ENCODE measurements around the gene SARS1.
"Not testable (repeated sequence)": the region's sequence is repeated elsewhere in the genome, so short reads cannot be mapped to it uniquely, and the experiment has no call there.

SARS1 gene

DNA sequence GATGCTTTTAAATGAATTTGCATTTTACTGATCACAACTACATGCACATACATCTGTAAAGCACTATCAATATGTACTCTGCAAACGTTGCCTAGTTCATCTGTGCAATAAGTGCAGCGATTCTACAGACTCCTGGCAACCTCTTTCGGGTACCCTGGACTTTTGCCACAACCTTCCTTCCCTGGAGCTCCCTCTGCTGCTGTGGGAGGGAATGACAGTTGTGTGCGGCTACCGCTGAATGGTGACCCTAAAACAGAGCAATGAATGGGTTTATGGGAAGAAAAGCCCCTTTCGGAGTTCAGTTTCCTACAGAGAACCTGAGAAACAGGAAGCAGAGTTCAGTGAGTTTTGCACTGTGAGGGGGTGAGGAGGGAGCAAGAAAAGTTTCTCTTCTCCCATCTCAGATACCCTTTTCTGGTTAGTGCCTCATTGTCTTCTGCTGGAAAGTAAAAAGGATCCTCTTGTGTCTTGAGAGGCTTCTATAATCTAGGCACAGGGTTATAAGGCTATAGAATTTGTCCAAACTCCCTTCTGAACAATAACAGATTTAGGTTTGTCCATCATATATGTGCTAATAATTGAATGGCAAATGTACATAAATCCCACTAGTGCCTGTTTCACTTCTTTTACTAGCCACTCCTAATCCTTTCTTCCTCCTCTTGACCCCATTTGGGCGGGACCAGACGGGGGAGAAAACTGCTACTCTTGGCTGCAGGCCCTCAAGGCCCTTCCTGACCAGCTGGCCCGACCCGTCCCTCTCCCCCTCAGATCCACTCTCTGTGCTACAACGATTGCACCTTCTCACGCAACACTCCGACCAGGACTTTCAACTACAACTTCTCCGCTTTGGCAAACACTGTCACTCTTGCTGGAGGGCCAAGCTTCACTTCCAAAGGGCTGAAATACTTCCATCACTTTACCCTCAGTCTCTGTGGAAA, 19.8 kb upstream of the SARS1 start:
- DNase-seq: peak; percentile 39

DNA sequence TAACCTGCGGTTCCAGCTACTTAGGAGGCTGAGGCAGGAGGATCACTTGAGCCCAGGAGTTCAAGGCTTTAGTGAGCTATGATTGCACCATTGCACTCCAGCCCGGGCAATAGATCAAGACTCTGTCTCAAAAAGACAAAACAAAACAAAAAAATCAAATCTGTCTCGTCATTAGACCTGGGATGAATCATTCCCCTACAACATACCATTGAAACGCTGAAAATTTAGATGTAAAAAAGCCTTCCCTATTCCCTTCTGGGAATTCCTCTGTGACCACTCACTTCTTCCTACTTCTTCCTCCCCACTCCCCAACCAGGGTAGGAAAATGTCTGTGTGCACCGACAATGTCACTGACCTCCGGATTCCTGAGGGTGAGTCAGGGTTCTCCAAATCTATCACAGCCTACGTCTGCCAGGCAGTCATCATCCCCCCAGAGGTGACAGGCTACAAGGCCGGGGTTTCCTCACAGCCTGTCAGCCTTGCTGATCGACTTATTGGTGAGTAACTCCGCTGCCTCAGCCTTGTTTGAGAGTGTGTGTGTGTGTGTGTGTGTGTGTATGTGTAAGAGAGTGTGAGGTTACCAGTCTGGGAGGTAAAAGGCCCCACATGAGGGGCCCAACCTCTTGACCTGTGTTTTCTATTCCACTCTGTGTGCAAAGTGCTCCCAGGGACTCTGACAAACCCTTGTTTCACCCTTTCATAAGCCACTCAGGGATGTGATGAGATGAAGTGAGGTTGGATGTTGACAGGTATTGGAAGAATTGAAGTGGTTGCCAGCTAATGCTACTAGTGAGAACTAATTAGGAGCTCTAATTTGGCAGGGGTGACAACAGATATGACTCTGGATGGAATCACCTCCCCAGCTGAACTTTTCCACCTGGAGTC, 16.3 kb upstream of the SARS1 start:
- no peak for DNase-seq

DNA sequence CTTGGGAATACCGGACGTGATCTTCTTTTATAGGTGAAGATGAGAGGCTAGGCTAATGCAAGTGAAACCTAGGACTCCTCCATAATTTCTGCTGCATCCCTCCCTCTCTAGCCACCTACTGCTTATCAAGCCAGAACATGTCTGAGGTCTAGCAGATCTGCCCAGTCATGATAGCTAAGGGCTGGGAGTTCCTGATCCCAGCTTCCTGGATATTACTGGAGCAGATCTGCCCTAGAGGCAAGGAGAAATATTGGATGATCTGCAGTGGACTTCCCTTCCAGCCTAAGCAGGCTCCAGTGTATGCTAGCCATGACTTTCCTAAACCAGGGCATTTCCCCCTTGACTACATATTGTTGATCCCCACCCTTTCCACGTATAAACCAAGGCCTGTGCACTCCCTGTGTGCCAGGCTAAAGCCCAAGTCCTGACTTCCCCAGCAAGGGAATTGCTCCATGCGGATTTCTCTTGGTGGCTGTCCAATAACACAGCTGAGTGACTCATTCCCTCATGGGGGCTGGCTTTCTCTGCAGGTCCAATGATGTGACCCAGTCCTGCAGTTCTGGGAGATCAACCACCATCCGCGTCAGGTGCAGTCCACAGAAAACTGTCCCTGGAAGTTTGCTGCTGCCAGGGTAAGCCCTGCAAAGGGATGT, 15.5 kb upstream of the SARS1 start:
- DNase-seq: no peak

DNA sequence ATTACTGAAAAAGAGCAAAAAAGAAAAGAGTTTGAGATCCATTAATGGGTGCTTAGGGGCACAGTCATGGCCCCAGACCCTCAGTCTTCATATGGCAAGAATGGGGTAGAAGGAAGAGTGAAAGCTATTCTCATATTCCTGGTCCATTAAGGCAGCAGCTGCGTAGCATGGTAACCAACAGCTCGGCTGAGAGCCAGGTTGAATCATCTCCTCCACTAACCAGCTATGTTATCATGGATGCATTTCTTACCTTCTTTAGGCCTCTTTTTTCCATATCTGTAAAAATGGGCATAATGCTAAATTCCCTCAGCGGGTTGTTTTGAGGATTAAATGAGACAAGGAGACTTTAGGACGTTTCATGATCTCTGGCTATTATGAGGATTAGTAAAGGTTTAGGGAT, 15.0 kb upstream of the SARS1 start:
- DNase-seq: no peak

DNA sequence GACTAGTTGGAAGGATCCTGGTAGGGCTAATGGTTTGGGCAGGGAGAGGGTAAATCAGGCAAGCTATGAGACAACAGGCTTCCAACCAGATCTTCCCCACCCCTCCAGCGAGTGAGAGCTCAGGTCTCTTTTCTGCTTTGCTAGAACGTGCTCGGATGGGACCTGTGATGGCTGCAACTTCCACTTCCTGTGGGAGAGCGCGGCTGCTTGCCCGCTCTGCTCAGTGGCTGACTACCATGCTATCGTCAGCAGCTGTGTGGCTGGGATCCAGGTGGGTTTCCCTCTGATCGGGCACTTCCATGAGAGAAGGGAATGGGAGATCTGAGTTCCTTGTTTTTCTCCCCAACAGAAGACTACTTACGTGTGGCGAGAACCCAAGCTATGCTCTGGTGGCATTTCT, 14.0 kb upstream of the SARS1 start:
- no peak for DNase-seq

GRCh38 chr1:109201123-109201703, 12.5 kb upstream of the SARS1 start:
- peak; percentile 10 for DNase-seq

DNA sequence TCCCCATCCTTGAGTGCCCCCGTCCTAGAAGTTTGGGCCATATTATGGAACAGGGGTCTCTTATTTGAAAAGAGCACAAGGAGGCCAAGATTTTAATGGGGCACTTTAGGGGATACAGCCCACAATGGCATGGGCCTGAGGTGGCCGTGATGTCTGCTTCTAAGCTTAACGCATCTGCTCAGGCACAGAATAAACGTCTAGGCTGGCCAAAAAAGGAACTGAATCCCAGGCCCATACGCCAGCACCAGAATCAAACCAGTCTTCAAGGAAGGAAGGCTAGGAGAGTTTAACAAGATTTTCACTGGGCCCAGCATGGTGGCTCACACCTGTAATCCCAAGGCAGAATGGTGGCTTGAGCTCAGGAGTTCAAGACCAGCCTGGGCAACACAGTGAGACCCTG, 9.2 kb upstream of the SARS1 start:
- DNase-seq: no peak

- DNase-seq: no peak
Observed at GRCh38 chr1:109206339-109206738, 7.4 kb upstream of the SARS1 start.

- DNase-seq: no peak
Observed at GRCh38 chr1:109207467-109208103, 6.1 kb upstream of the SARS1 start.

- DNase-seq: no peak
Observed at GRCh38 chr1:109208394-109208793, 5.3 kb upstream of the SARS1 start.

GRCh38 chr1:109208836-109209463, 4.8 kb upstream of the SARS1 start:
- DNase-seq: no peak

GRCh38 chr1:109210058-109210457, 3.7 kb upstream of the SARS1 start:
- DNase-seq: no peak

- no peak for DNase-seq
Observed at GRCh38 chr1:109213345-109213823, 334 bp upstream of the SARS1 start.

DNA sequence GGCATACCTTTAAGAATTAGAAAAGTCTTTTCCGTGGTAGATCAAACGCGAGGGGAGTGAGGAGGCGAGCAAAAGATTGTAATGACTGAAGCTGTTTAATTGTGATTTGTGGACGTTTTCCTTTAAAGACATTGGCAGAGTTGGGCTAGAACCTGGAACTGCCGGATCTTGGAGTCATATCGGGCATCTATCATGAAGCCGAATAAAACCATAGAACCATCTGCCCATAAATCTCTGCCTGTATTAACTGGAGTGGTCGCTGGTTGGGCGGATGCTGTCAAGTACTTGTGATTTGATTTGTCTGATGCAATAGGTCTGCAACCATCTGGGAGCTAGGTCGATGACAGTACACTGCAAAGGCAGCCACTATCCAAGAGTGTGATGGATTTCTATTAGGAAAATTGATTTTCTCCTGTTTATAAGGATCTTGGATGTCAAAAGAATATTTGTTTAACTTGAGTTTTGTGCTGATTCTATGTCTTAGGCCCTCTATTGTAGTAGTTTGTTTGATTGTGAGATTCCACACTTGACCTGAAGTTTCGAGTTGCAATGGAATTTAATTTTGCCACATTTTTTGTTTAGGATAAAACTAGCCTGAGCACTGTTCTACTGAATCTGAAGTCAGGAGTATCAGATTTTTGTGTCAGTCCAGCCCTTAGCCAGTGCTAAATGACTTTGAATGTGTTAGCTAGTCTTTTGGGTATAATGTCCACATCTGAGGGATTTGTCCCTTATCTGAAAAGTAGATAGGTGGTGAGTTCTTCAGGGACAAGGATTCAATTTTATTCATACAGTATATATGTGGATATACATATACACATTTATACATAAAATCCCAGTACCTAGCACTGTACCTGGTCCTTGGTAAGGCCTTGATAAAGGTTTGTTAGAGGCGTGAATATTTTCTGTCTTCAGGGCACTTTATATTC, 1.2 kb downstream of the SARS1 start:
- DNase-seq: peak; percentile 6

DNA sequence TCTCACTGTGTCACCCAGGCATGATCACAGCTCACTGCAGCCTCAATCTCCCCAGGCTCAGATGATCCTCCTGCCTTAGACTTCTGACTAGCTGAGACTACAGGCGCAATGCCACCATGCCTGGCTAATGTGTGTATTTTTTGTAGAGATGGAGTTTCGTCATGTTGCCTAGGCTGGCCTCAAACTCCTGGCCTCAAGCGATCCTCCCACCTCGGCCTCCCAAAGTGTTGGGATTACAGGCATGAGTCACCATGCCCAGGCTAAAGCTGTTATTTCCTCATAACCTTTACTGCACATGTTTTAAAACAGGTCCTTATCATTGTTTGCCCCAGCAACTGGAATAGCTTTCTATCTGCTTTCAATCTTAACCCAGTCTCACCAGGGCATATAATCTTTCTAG, 2.9 kb downstream of the SARS1 start:
- no peak for DNase-seq

GRCh38 chr1:109218516-109218915, 4.8 kb downstream of the SARS1 start:
- no peak for DNase-seq

DNA sequence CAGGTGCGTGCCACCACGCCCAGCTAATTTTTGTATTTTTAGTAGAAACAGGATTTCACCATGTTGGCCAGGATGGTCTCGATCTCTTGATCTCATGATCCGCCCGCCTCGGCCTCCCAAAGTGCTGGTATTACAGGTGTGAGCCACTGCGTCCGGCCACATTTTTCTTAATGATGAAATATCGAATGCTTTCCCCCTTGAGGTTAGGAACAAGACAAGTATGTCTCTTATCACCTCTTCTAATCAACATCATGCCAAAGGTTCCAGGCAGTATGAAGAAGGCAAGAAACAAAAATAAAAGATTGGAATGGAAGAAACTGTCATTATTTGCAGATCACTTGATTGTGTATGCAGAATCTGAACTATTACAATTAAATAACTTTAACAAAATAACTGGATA, 7.5 kb downstream of the SARS1 start:
- not testable (repeated sequence) for DNase-seq

- DNase-seq: no peak
Observed at GRCh38 chr1:109225308-109225707, 11.6 kb downstream of the SARS1 start.

DNA sequence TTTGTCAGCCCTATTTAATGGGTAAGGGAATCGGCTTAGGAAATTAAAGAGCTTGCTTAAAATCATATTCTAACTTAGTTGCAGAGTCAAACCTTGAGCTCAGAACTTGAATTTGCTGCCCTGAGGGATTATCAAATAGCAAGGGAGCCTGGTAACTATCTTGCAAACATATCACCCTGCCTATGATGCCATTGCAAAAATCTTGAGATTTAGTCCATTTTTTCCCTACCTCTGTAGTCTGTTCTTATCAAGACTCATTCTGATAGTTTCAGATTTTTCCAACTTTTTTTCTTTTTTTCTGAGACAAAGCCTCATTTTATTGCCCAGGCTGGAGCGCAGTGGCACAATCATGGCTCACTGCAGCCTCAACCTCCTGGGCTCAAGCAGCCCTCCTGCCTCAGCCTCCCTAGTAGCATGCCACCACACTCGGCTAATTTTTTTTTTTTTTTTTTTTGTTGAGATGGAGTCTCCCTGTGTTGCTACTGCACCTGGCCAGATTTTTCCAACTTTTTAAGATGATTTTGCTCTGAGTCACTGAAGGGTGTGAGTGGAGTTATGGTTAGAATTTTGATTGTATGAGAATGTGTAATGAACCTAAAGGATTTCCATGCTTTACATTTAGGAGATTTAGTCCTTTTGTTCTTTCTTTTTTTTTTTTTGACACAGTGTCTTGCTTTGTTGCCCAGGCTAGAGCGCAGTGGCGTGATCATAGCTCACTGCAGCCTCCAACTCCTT, 12.2 kb downstream of the SARS1 start:
- no peak for DNase-seq

DNA sequence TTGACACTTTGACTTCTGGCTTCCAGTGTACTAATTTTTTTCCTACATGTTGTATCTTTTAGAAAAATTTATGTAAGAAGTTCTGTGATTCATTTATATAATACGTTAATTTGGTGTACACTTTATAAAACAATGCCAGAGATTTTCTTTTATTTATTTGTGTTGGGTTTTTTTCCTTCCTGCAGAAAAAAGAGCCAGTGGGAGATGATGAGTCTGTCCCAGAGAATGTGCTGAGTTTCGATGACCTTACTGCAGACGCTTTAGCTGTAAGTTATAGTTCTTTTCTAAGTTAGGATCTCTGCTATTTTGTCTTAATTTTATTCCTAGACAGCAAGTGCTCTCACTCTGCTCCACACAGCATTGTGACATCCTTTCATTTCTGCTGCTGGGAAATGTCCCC, 14.4 kb downstream of the SARS1 start:
- DNase-seq: no peak
